ENCODE results near the gene KCNH5. TPM values are rescaled to one million over a fixed set of nuclear protein-coding genes. Genes with fewer than 3 reads are reported as not detected.

The KCNH5 gene
- polyA plus RNA-seq, 2 of the 4 experiments (the other 2 are of a cell fraction): 0.01 TPM; not detected in 1

- H3K4me1 ChIP-seq: peaks cover 57% of the 10 kb centered on the region
- peak overlapping the region; percentile 83 for H3K4me2 ChIP-seq
- POLR2A ChIA-PET: no interaction called here
- peak overlapping the region; percentile 87 to 93 for H3K27ac ChIP-seq
- H3K9me3 ChIP-seq: peaks cover 15% of the 10 kb centered on the region; the same call in 2 of the 3 replicates
- under 1% methylated on average over 4 of the region's 4 CpGs for WGBS (ENCODE audit: missing lambda C conversion rate)
- peak; percentile 97 to 99 for ATAC-seq
- peak; percentile 80 for FAIRE-seq
- peak; percentile 66 to 96 for DNase-seq (ENCODE audit: low read depth in 1 of 2, low spot score in 1 of 2)
- TF ChIP-seq GATA3 (IDR thresholded peaks at IDR 0.05; ENCODE audit: borderline replicate concordance) (peak; percentile 91), EP300 (IDR thresholded peaks at IDR 0.05) (peak; percentile 54 to 73; a peak in 3 of 5 replicates), FOSL2 (IDR thresholded peaks at IDR 0.05) (peak; percentile 91), FOSL2 (CRISPR knock-in tag; IDR thresholded peaks at IDR 0.05) (peak; percentile 99), MAFK (IDR thresholded peaks at IDR 0.05; ENCODE audit: partially characterized antibody) (peak; percentile 21), CBX2 (IDR thresholded peaks at IDR 0.05; ENCODE audit: borderline replicate concordance, low read depth) (no peak), JUNB (IDR thresholded peaks at IDR 0.05) (peak; percentile 83), JUN (IDR thresholded peaks at IDR 0.05) (peak; percentile 88 to 91; a peak in 4 of 5 replicates), NPAS2 (CRISPR knock-in tag; IDR thresholded peaks at IDR 0.05; ENCODE audit: borderline replicate concordance) (no peak), CEBPB (IDR thresholded peaks at IDR 0.05) (peak; percentile 91 to 98), RAD21 (conservative IDR thresholded peaks at IDR 0.05 in 1 of 2, IDR thresholded peaks at IDR 0.05 in 1 of 2) (peak; percentile 32 to 35), POLR2A (IDR thresholded peaks at IDR 0.05; ENCODE audit: low read length) (no peak), MAX (IDR thresholded peaks at IDR 0.05) (peak; percentile 77)
- TF ChIP-seq, protein P1, sequence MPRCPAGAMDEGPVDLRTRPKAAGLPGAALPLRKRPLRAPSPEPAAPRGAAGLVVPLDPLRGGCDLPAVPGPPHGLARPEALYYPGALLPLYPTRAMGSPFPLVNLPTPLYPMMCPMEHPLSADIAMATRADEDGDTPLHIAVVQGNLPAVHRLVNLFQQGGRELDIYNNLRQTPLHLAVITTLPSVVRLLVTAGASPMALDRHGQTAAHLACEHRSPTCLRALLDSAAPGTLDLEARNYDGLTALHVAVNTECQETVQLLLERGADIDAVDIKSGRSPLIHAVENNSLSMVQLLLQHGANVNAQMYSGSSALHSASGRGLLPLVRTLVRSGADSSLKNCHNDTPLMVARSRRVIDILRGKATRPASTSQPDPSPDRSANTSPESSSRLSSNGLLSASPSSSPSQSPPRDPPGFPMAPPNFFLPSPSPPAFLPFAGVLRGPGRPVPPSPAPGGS (IDR thresholded peaks at IDR 0.05): peak; percentile 84; the same call in 2 of the 3 replicates
- CTCF ChIA-PET: no interaction called here
- H3K4me3 ChIP-seq: peak overlapping the region; percentile 19; the same call in 1 of the 3 replicates
These were observed 353.4 kb downstream of the KCNH5 start for GRCh38 chr14:62691647-62692489.

DNA sequence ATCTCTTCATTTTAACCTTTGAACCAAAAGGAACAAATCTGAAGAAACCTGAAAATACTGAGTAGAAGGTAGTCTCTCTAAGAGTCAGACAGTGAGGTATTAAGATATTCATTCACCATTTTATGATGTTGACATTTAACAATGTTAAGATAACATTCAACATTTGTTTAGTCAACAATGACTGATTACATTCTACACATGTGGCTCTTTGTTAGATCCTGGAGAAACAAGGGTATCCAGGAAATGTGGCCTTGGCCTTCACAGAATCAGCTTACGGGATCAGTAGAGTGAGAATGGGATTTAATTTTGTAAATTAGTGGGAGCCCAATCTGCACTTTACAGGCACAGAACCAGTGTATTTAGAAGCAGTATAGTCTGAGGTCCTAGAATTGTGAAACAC, 355.5 kb downstream of the KCNH5 start:
- FAIRE-seq: peak; percentile 80
- TF ChIP-seq MAX (IDR thresholded peaks at IDR 0.05) (peak; percentile 59; the same call in 1 of the 2 replicates), TP53 (CRISPR knock-in tag; IDR thresholded peaks at IDR 0.05) (no peak), CTCF (IDR thresholded peaks at IDR 0.05) (no peak), PHF8 (IDR thresholded peaks at IDR 0.05; ENCODE audit: borderline replicate concordance, low read depth) (no peak), FOXS1 (CRISPR knock-in tag; IDR thresholded peaks at IDR 0.05) (peak; percentile 61; the same call in 1 of the 2 replicates), EHF (CRISPR knock-in tag; IDR thresholded peaks at IDR 0.05) (no peak), FOSL2 (IDR thresholded peaks at IDR 0.05) (no peak), FOSL2 (CRISPR knock-in tag; IDR thresholded peaks at IDR 0.05) (peak; percentile 71), CHD2 (IDR thresholded peaks at IDR 0.05; ENCODE audit: low read length, partially characterized antibody) (no peak), CEBPB (IDR thresholded peaks at IDR 0.05) (peak in 1 of 2 experiments; percentile 34; a peak in 1 of 4 replicates), KDM1A (IDR thresholded peaks at IDR 0.05; ENCODE audit: low read depth) (no peak), POLR2A (IDR thresholded peaks at IDR 0.05; ENCODE audit: low read length) (no peak), ZFP36 (IDR thresholded peaks at IDR 0.05; ENCODE audit: borderline replicate concordance, partially characterized antibody) (peak; percentile 43), GATA3 (IDR thresholded peaks at IDR 0.05; ENCODE audit: borderline replicate concordance) (peak; percentile 85)
- Histone ChIP-seq H3K4me3 (no peak overlapping the region), H3K4me2 (peak overlapping the region; percentile 24; the same call in 2 of the 3 replicates), H3K27ac (peak overlapping the region; percentile 79 to 87), H3K9me3 (peaks cover 15% of the 10 kb centered on the region; the same call in 2 of the 3 replicates), H3K4me1 (peaks cover 42% of the 10 kb centered on the region)
- CTCF ChIA-PET: no interaction called here
- POLR2A ChIA-PET: no interaction called here
- DNase-seq (ENCODE audit: low read depth in 1 of 2, low spot score in 1 of 2): peak in 1 of 2 experiments; percentile 55
- peak in 1 of 2 experiments; percentile 20; a peak in 2 of 6 replicates for ATAC-seq
- WGBS (ENCODE audit: missing lambda C conversion rate): 44% methylated on average over 1 of the region's 1 CpG

Measured in A549 (cell line).